AG04449 (cell line): ENCODE results near the gene COG3.

Experiments
- CTCF ChIA-PET: fragments of 350-600 bp; formaldehyde crosslinking; extraction: SDS; loops from one replicate; lab custom pipeline; 2021; ENCODE audit warnings: antibody characterized with exemption; lab: Yijun Ruan, JAX
- POLR2A ChIA-PET: fragments of 400-600, 350-600 bp; formaldehyde crosslinking; extraction: SDS; loops from one replicate; lab custom pipeline; 2020; ENCODE audit warnings: antibody characterized with exemption, inconsistent platforms; lab: Yijun Ruan, JAX
- DNase-seq: peaks from one replicate; pipeline ENCODE4 v3.0.0-alpha.2; 2010; ENCODE audit warnings: low read depth, low spot score
- H3K4me3 ChIP-seq: 2 replicates; pipeline ENCODE4 v1.5.1; 2011; ENCODE audit warnings: low read depth, mild to moderate bottlenecking, control low read depth, low read length
- CTCF ChIP-seq: IDR thresholded peaks from one replicate; pipeline ENCODE4 v1.5.1; 2011; ENCODE audit warnings: mild to moderate bottlenecking, moderate library complexity, low read length, control low read depth, inconsistent platforms; ENCODE audit not compliant: insufficient read depth; ENCODE audit errors: missing control alignments

COG3 gene

GRCh38 chr13:45546410-45546765 is 81.6 kb downstream of the COG3 start:
- POLR2A ChIA-PET: no interaction called here
- no peak for DNase-seq
- H3K4me3 ChIP-seq: no peak overlapping the region
- CTCF ChIA-PET: no interaction called here
- no peak for TF ChIP-seq CTCF

GRCh38 chr13:45548281-45548680 is 83.5 kb downstream of the COG3 start:
- ChIA-PET POLR2A (no interaction called here), CTCF (interaction anchor here (1.2 kb wide), 1 partner anchor 19 kb away, joined by 3 read pairs; no protein-coding TSS in a partner anchor)
- no peak for TF ChIP-seq CTCF
- no peak for DNase-seq
- no peak overlapping the region for H3K4me3 ChIP-seq

GRCh38 chr13:45554604-45555109 is 89.9 kb downstream of the COG3 start:
- no peak for DNase-seq
- ChIA-PET CTCF (no interaction called here), POLR2A (no interaction called here)
- TF ChIP-seq CTCF: no peak
- H3K4me3 ChIP-seq: no peak overlapping the region

DNA sequence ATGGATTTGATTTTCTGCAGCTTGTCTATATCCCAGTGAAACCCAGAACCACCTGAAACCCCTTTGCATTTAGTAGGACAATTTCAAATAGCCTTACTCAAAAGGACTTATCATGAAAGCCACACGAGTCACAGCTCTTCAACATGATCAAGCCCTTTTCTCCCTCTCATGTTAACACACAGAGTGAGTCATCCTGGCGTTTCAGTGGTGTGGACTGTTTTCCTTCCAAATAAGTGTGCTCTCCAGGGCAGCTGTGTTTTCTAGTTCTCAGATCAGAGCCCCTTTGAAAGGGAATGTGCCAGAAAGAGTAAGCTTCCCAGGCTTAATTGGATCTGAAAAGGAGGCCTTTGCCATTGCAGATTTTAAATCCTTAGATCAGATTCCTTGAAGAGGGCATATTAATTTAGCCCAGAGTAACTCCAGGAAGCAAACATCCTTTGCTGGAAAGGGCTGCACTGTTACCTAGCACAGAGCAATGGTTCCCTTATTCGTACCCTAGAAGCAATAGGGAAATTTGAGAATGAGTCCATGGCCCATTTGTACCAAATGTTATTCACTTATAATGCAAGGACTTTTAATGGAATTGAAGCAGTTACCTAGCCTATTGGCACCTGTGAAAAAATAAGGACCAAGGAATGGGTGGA is 99.5 kb downstream of the COG3 start:
- TF ChIP-seq CTCF: no peak
- no peak overlapping the region for H3K4me3 ChIP-seq
- POLR2A ChIA-PET: no interaction called here
- peak; percentile 9 for DNase-seq
- CTCF ChIA-PET: interaction anchor here (1.5 kb wide), 1 partner anchor 562 kb away, joined by 3 read pairs; no protein-coding TSS in a partner anchor

GRCh38 chr13:45565331-45565730 is 100.6 kb downstream of the COG3 start:
- H3K4me3 ChIP-seq: no peak overlapping the region
- ChIA-PET CTCF (no interaction called here), POLR2A (no interaction called here)
- DNase-seq: no peak
- TF ChIP-seq CTCF: no peak

DNA sequence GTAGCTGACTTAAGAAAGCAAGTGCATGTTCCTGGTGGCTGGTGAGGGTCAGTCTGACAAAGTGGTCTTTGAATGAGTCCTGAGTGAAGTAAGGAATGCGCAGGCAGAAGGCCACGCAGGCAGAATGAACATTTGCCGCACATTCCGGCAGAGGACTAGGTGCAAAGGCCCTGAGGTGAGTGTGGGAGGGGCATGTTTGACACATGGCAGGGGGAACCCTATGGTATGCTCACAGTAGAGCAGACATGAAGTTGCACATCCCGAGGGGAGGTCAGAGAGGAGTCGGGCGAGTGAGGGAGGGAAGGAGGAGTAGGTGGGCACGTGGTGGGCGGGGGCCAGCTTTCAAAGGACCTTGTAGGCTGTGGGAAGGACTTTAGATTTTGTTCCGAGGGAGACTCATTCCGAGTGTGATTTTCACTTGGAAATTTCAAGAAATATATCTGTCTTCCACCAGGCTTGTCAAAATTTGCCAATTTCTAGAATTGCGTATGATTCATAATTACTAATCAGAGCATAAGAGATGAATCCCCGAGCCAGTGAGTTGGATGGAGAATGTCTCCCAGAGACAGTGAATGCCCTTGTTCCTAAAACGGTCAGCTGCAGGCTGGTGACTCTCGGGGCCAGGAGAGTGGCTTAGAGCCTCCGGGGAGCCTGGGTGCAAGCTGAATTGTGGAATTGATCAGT is 110.5 kb downstream of the COG3 start:
- no peak for TF ChIP-seq CTCF
- CTCF ChIA-PET: no interaction called here
- no peak for DNase-seq
- no peak overlapping the region for H3K4me3 ChIP-seq
- POLR2A ChIA-PET: no interaction called here
